HG03025 (cell line): ENCODE measurements around the gene ZMIZ1.

Source experiments
- ATAC-seq: cut with Tn5 transposase; IDR thresholded peaks from one replicate; pipeline ENCODE4 v1.9.1; 2021; ENCODE audit warnings: mild to moderate bottlenecking, moderate library complexity; ENCODE audit not compliant: unreplicated experiment, low FRiP score

ZMIZ1 gene

DNA sequence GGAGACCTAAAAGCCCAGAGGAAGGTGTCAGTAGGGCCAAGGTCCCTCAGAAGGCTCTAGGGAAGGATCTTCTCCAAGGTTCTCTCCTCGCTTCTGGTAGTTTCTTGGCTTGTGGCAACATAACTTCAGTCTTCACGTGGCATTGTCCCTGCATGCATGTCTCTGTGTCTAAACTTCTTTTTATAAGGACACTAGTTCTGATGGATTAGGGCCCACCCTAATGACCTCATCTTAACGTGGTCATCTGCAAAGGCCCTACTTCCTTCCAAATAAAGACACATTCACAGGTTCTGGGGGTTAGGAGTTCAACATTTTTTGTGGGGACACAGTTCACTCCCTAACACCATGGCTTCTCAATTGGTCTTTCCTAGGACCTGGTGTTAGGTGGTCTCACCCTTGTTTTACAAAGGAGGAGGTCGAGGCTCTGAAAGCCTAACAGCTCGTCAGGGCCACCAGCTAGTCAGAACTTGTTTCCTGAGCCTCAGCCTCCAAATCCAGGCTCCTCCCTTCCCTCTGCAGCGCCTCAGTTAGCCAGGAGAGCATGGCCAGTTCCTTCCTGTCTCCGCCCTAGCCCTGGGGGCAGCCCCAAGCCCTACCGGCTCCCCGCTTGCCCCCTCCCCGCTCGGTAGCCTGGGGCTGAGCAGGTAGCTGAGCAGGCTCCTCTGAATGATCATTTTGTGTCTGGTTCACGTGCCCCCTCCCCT lies 168.8 kb downstream of the ZMIZ1 start:
- ATAC-seq, result no peak

DNA sequence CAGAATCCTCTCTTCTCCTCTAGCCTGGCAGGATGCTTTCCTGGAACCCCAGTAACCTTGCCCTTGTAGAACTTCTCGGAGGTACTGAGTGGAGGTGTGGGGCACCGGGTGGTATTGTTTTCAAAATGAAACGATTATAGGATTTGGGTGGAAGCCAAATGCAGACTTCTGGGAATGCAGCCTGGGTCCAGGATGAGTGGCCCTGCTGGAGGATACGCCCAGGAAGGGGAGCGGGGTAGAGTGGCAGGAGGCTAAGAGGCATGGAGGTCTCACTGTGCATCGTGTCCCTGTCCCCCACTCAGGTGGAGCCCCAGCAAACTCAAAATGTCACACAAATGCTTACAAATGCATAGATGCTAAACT lies 169.4 kb downstream of the ZMIZ1 start:
- ATAC-seq, result no peak

DNA sequence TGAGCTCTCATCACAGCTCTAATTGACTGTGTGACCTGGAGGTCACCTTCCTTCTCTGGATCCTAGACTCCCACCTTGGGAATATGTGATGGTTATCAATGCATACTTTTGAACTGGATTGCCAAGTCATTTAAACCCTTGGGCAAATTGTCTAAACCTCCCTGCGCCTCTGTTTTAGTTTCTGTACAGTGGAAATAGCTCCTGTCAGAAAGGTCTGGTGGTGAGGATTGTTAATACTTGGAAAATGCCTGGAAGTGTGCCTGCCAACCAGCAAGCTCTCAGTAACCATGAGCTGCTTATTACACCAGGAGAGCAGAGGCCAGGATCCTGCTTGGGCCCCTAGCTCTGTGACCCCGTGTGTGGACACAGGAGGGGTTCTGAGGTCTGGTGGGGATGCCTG lies 169.8 kb downstream of the ZMIZ1 start:
- no peak for ATAC-seq

DNA sequence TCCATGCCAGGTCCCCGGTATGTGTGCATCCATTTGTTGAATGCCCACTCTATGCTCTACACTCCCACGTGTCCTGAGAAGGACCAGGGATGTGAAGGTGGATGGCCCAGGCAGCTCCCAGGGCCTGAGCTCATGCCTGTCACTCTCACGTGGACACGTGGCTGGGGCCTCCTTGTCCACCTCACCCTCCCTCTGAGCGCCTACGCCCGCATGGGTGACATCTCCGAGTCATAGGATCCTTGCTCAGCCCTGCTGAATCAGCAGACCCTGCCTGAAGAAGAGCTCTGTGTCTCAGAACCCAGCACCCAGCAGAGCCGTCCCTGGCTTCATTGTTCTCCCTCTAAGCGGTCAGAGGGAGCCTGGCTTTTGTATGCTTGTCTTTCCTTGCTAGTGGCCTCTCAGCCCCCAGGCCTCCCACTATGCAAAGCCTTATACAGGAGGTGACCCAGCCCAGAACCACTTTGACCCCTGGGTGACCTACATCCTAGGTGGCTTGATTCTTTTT lies 170.6 kb downstream of the ZMIZ1 start:
- ATAC-seq, result no peak

DNA sequence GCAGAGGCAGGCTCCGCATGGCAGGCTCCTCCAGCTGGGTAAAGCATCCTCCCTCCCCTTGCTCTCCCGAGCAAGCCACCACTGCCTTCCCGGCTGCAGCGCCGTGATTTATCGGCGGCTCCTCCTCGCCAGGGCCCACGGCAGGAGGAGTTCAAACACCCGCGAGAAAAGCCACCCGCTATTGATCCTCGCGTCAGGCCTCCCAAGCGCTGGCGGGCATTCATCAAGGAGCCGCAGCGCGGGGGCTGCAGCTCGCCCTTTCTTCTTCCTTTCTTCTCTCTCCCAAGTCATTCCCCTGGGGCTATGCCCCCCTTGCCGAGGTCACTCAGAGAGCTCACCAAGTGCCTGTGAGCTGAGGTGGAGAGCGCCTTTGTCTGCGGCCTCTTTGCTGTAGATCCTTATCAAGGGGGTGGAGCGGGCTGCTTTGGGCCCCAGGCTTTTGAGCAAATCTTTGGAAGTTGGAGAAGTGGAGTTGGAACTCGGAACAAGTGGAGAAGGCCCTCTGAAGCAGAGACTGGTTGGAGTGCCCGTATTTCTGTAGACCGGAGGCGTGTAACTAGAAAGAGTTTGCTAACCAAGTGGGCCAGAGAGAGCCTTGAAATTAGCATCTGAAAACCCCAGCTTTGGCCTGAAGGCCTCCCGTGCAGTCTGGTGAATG lies 171.3 kb downstream of the ZMIZ1 start:
- no peak for ATAC-seq

DNA sequence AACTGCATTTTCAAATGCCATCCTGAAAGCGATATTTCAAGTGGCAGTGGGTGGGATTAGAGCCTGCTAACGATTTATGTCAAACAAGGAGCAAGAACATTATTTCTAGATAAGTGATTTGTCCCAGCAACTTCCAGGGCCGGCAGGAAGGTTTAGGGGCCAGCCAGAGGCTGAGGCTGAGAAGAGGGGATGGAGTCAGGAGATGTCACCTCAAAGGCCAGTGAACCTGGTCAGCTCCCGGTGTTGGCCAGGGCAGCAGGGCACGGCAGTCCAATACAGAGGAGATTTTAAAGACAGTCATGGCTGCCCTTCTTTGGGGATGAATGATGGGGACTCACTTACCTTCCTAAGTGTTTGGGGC lies 172.8 kb downstream of the ZMIZ1 start:
- no peak for ATAC-seq

DNA sequence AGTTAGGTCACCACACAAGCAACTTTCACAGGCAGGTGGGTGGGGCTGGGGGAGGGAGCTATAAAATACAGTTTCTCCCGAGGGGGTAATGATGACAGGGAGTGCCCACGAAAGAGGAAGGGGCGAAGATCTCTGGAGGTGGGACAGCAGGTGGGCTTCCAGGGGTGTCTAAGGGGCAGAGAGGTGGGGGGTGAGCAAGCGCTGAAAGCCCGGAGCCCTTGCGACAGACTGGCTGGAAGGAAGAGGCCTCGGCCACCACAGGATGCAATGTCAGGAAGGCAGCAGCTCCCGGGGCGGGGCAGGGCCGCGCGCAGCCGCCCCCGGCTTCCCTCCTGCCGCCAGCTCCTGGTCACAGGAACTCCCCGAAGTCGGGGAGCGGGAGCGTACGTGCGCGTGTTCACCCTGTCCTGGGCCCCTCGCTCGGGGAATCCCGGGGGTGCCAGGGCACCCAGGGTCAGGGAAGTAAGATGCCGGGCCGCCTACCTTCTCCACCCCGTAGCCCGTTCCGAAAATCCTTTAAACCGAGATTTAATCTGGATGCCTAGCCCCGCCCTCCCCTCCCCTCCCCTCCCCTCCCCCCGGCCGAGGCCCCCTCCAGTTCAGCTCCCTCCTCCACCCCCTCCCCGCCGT lies 173.3 kb downstream of the ZMIZ1 start:
- ATAC-seq, result no peak

DNA sequence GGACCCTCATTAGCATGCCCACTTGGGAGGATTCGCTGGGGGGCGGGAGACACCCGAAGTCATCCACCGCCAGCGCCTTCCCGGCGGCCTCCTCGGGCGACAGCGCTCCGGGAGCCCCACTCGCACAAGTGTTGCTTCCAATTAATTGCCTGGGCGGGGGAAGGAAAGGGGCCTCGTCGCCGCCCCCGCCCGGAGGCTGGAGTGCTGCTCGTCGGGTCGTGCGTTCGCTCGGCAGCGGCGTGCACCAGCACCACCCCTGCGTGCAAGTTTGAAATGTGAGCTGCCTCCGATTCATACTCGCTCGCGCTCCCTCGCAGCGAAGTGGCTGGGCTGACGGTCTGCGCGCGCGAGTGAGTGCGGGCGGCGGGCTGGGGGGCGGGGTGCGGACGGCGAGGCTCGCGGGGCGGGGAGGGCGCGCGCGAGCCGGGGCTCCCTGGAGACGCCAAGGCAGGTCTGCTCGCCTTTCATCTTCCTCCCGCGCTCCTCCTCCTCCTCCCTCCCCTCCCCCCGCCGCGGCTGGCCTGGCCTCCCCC lies 173.9 kb downstream of the ZMIZ1 start:
- peak; percentile 12 for ATAC-seq

DNA sequence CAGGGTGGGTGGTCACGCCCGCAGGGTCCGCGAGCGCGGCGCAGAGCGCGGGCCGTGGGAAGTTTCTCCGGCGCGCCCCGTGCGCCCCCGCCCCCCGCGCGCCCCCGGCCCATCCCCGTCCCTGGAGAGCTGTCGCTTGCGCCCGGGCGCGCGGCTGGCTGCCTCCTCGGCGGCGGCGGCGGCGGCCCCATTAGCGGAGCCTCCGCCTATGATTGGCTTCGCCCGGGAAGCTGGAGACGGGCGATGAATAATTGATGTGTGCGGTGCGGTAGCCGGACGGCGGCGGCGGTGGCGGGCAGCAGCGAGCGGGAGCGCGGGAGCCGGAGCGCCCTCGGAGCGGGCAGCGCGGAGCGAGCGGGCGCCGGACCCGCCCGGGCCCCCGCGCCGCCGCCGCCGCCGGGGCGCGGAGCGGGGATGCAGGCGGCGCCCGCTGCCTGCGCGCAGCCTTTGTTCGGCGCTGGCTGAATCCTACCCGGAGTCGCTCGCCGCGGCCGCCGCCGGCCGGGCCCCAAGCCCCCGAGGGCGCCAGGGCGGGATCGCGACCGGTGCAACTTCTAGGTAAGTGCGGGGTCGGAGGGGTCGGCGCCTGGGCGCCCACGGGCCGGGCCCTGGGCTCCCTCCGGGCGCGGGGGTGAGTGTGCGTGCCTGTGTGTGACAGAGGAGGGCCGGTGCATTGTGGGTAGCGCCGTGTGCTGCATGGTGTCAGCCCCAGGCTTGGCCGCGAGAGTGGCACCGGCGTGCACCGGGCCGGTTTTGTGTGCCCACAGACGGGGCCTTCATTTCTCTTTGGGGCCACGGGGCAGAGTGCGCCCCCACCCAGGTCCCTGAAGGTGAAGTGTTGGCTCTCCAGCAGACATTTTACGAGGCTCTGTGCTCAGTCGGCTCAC lies 174.7 kb downstream of the ZMIZ1 start:
- peak; percentile 52 for ATAC-seq

DNA sequence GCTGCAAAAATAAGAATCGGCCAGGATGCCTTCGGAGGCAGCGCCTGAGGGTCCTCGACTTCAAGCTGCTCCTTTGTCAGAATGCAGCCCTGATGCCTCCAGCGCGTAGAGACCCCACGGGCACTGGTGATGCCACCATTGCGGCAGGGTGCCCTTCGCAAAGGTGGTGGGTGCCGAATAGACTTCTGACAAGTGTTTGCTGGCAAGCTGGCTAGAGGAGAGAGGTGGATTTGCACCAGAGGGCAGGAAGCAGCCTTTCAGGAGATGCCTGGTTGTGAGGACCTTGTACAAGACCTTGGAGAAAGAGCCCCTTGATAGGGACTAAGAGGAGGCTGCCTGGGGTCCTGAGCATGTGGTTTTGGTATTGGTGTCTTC lies 175.3 kb downstream of the ZMIZ1 start:
- ATAC-seq, result no peak

DNA sequence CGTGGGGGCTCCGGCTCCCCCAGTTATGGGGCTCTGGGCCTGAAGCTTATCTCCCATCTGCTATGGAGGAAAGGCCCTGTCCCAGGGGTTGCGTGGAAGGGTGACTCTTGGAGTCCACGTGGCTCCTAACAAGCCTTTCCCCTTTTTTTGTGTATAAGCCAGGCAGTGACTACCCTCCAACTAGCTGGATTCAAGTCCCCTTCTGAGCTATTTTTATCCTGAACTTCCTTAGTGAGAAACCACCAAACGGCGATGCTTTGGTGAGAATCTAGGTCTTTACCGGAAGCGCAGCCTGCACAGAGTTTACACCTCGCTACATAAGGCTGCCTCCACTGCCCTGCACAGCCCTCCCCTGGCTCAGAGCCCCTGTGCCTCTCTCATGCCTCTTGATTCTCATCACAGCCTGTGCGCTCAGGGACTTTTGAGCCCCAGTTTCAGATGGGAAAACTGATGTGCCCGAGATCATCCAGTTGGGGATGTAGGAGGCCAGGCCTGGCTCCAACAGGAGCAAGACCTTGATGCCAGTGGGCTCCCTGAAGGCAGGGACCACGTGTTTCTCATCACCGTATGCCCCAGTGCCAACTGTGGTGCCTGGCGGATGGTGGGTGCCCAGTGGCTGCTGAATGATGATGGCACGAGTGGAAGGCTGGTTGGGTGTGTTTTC lies 176.2 kb downstream of the ZMIZ1 start:
- no peak for ATAC-seq

DNA sequence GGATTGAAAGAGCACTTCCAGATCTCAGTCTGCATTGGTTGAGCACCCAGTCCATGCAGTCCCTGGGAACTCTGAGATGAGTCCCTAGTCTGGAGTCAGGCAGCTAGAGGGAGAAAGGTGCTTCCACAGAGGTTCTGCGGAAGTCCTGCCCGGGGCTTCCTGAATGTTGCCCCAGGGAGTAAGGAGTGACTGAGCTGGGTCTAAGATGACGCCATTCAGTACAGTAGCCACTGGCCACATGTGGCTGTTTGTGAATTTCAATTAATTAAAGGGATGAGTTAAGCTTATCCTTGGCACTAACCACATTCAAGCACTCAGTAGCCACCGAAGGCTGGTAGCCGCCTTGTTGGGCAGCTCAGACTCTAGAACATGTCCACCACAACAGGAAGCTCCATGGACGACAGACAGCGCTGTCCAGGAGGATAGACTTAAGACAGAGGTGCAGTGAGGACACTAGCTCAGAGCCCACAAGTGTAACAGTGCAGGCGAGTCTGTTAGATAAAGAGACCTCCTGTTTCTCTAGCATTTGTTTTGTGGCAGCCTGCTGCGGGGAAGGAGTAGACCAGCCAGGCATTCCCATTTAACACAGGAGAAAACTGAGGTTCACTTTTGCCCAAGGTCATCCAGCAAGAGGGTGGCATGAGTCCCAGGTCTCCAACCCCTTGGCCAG lies 176.9 kb downstream of the ZMIZ1 start:
- no peak for ATAC-seq

DNA sequence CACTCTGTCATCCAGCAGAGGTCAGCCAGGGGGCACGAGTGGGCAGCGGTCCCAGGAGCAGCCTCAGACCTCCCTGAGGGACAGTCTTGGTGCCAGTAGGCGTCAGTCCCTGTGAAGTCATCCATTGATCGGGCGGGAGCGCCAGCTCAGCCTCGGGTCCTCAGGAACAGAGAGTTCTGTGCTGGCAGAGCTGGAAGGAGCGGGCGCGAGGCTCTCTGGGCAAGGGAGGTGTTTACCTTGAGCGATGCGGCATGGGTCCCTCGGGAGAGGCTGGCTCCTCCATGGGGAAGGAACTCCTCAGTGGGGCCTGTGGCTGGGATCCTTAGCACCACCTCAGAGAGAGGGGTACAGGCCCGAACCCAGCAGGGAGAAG lies 177.4 kb downstream of the ZMIZ1 start:
- no peak for ATAC-seq

DNA sequence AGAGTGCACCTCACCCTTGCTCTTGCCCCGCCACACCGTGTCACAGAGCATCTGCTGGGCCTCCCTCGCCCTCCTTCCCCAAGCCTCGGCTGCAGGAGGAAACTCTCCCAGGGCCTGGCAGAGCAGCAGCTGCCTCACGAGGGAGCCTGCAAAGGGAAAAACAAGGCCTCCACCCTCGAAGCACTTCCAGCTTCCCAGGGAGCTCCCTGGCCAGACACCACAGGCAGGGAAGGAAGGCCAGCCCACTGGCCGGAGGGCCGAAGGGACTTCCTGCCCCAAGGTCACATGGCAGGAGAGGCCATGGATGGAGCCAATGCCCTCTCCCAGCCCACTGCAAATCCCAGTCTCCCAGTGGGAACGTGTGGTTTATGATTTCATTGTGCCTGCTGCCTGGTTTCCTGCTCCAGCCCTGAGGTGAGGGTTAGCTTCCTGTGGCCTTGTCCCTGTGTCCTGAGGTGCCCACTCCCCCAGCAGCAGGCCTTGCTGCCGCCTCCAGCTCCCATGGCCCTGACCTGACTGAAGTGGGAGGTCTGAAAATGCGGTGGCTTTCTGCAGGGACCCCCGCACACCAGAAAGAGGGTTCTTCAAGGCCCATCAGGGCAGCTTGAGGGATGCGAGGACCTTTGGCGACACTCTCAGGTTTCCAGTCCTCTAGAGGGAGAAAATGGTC lies 178.0 kb downstream of the ZMIZ1 start:
- ATAC-seq, result no peak

DNA sequence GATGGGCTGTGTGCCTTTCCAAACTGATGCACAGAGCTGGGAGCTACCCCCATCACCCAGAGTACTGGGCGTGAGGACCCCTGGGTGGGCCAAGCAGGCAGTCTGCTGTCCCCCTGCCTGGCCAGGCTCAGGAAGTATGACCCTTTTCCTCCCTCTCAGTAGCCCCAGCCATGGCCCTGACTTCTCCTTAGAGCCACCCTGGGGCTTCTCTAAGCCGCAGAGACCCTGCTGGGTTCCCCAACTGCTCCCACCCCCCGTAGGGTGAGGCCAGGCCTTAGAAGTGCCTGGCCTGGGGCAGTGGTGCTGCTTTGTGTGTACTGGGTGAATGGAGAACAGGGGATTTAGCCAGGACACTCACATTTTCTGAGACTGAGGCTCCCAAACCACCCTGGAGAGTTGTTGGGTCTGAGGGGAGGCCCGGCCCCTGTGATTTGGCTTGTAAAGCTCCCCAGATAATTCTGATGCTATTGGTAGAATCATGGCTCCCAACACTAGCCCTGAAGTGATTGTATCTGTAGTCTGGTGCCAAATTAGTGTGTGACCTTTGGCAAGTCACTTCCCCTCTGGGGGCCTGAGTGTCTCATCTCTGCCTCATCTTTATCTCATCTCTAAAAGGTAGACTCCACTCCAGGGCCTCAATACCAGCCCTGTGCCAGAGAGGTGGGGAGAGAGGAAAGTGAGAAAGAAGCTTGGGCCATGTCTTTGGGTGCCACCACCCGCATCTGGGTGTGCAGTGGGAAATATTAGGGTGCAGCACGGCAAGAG lies 178.8 kb downstream of the ZMIZ1 start:
- ATAC-seq, result no peak

DNA sequence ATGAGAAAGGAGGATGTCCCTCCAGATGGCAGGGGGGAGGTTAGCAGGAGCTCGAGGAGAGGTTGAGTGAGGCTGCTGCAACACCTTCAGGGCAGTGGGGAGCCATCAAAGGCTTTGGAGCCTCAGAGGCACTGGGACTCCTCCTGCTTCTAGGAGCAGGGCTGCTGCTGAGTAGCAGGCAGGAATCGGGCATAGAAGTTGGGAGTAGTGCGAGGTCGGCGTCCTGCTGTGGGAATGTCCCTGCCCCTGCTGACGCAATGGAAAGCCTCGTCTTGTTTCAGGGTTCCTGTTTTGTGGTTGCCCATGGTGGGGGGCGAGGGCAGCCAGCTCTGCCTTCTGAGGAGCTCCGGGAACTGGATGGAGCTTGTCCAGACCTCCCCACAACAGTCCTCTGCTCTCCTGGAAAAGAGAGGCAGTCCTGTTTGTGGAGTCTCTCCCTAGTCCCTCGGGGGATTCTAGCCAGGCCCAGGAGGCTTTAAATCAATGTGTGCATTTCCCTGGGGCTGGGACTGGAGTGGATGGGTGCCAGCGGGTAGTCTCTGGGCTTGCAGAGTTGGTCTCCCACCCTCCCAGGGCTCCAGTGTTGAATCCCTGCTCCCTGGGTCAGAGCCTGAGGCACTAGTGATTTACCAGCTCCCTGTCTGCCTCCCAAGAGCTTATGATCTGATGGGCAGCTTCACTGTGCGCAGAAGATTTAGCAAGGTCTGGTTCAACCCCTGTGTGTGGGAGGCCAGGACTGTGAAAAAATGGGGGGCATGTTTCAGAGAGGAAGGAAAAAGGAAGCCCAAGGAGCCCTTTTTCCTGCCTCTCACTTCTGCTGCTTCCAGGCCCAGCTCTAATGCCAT lies 179.8 kb downstream of the ZMIZ1 start:
- ATAC-seq, result no peak
